Lower leg skin (tissue), 3 donors: ENCODE data around the gene SLC25A17.

Experiments used
- CTCF ChIP-seq, 3 donors: fragments of 450-650 bp; IDR thresholded peaks; one replicate each; pipeline ENCODE4 v1.5.1; 2016; ENCODE audit warnings: antibody characterized with exemption in 3 of 3, mild to moderate bottlenecking in 3 of 3, moderate library complexity in 2 of 3
- POLR2A ChIP-seq, 2 donors: fragments of 450-650 bp; IDR thresholded peaks; one replicate each; pipeline ENCODE4 v1.6.1; 2016 to 2017; ENCODE audit warnings: antibody characterized with exemption in 2 of 2, mild to moderate bottlenecking in 1 of 2, moderate library complexity in 1 of 2

DNA sequence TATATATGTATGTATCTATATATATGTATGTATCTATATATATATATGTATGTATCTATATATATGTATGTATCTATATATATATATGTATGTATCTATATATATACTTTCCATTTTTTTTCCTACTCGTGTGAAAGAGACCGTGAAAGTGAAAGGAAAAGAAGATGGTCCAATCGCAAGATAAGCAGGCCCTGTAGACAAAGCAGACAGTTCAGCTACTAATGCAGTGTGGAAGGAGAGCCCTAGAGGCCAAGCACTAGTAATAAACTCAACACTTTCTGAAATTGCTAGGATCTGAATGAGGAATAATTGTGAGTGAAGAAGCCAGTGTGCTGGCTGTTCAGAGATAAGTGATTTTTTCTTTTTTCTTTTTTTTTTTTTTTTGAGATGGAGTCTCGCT, 92.6 kb downstream of the SLC25A17 start:
- no peak for TF ChIP-seq CTCF (IDR thresholded peaks at IDR 0.05)
- no peak for TF ChIP-seq POLR2A (IDR thresholded peaks at IDR 0.05)
